ENCODE data around the gene FNDC3B.

DNA sequence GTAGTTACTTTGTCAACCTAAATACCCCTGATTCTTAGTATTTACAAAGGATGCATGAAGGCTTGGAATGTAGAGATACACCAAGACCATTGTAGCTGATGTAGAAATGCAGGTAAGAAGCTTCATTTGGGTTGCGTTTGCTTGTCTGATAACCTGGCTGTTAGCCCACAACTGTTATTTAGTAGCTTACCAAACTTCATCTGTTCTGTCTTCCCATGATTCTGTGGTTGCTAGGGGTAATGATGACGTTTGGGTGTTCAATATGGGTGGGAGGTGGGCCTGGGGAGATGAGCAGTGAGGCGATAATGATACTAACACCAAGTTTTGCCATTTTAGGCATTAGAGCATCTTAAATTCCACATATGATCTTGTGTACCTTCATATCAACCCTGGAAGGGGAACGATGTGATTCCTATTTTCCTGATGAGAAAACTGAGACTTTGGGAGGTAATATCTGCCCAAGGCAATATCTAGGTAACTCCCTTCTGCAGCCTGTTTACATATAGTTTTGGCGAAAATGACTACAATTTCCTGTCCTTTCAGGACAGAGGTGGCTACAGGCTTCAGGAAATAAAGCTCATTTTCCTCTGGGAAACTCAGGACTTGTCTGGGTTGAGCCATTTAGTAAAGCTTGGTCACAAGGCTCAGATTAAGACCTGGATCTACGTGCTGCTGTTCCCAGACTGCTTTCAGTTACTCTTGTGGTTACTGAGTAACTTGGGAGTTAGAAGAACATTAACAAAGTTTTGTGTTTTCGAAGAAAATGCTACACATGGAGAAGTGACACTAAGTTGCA lies 26.8 kb downstream of the FNDC3B start:
- TF ChIP-seq, protein P1, sequence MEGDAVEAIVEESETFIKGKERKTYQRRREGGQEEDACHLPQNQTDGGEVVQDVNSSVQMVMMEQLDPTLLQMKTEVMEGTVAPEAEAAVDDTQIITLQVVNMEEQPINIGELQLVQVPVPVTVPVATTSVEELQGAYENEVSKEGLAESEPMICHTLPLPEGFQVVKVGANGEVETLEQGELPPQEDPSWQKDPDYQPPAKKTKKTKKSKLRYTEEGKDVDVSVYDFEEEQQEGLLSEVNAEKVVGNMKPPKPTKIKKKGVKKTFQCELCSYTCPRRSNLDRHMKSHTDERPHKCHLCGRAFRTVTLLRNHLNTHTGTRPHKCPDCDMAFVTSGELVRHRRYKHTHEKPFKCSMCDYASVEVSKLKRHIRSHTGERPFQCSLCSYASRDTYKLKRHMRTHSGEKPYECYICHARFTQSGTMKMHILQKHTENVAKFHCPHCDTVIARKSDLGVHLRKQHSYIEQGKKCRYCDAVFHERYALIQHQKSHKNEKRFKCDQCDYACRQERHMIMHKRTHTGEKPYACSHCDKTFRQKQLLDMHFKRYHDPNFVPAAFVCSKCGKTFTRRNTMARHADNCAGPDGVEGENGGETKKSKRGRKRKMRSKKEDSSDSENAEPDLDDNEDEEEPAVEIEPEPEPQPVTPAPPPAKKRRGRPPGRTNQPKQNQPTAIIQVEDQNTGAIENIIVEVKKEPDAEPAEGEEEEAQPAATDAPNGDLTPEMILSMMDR (conservative IDR thresholded peaks at IDR 0.05; ENCODE audit: low read length) = no peak
- no peak for TF ChIP-seq EZH2phosphoT487 (IDR thresholded peaks at IDR 0.05; ENCODE audit: borderline replicate concordance)

Measured in Loucy (cell line).